H1 (cell line): Measurements from ENCODE around the gene CDK5RAP2. TPM values are rescaled to one million over a fixed set of nuclear protein-coding genes. Genes with fewer than 3 reads are reported as not detected.

ENCODE experiments used
- CTCF ChIA-PET: fragments of 300-600 bp; sonication (Branson Sonifier 250); formaldehyde crosslinking; loops from one replicate; lab custom pipeline; 2021; ENCODE audit not compliant: partially characterized antibody; lab: Charles Lee
- POLR2A ChIA-PET: fragments of 300-600 bp; sonication (Branson Sonifier 250); formaldehyde crosslinking; loops from one replicate; lab custom pipeline; 2021; ENCODE audit warnings: inconsistent platforms; ENCODE audit not compliant: partially characterized antibody; lab: Charles Lee
- DNase-seq, 2 experiments: peaks; one replicate each; pipeline versions ENCODE4 v3.0.0 to v3.0.0-alpha.2; 2010 to 2022; ENCODE audit warnings: low spot score in 2 of 2, low read depth in 1 of 2, mixed read lengths in 1 of 2
- FAIRE-seq: peaks from 2 replicates; lab custom pipeline; 2011; peaks lifted over from hg19 to GRCh38; lab: Jason Lieb, UNC
- H2AFZ ChIP-seq: 2 replicates; pipeline ENCODE4 v1.8.1; 2012; ENCODE audit warnings: low read length, inconsistent platforms
- H2AK5ac ChIP-seq: 2 replicates; pipeline ENCODE4 v1.6.1; 2013; ENCODE audit warnings: low read depth, low read length
- H2BK120ac ChIP-seq: replicated peaks from 2 replicates; pipeline ENCODE3; 2013; ENCODE audit warnings: low read depth, low read length, inconsistent platforms
- H2BK12ac ChIP-seq: 2 replicates; pipeline ENCODE4 v1.6.1; 2013; ENCODE audit warnings: low read depth, low read length
- H2BK15ac ChIP-seq: 2 replicates; pipeline ENCODE4 v1.6.1; 2013; ENCODE audit warnings: low read length
- H2BK20ac ChIP-seq: 2 replicates; pipeline ENCODE4 v1.6.1; 2013; ENCODE audit warnings: low read length
- H2BK5ac ChIP-seq: 2 replicates; pipeline ENCODE4 v1.6.1; 2013; ENCODE audit warnings: low read depth, low read length
- H3K14ac ChIP-seq: 2 replicates; pipeline ENCODE4 v1.6.1; 2013; ENCODE audit warnings: inconsistent platforms; ENCODE audit not compliant: insufficient read length
- H3K18ac ChIP-seq: 2 replicates; pipeline ENCODE4 v1.6.1; 2013; ENCODE audit warnings: low read length; ENCODE audit errors: extremely low read depth
- H3K23ac ChIP-seq: 2 replicates; pipeline ENCODE4 v1.6.1; 2013; ENCODE audit warnings: inconsistent platforms; ENCODE audit not compliant: insufficient read length
- H3K23me2 ChIP-seq: 2 replicates; pipeline ENCODE4 v1.6.1; 2013; ENCODE audit warnings: low read depth, low read length
- H3K27ac ChIP-seq: 2 replicates; pipeline ENCODE4 v1.6.1; 2011; ENCODE audit warnings: low read depth, low read length, inconsistent platforms
- H3K27me3 ChIP-seq, 4 experiments: replicated peaks in 1 of 4; 1 replicate in 1 of 4; 2 replicates in 3 of 4; pipeline versions ENCODE4 v1.6.1 to v1.8.1; 2011 to 2013; ENCODE audit warnings: low read length in 3 of 4, mild to moderate bottlenecking in 3 of 4, inconsistent platforms in 2 of 4, mixed read lengths in 2 of 4, moderate library complexity in 1 of 4; ENCODE audit not compliant: control insufficient read depth in 3 of 4, insufficient read depth in 3 of 4; ENCODE audit errors: extremely low read depth in 1 of 4
- H3K36me3 ChIP-seq, 4 experiments: 2 replicates each; pipeline versions ENCODE4 v1.6.1 to v1.8.1; 2011 to 2013; ENCODE audit warnings: mild to moderate bottlenecking in 4 of 4, low read length in 3 of 4, moderate library complexity in 2 of 4, control low read depth in 1 of 4, inconsistent platforms in 1 of 4; ENCODE audit not compliant: insufficient read depth in 4 of 4, control insufficient read depth in 2 of 4
- H3K4ac ChIP-seq: replicated peaks from 2 replicates; pipeline ENCODE3; 2013; ENCODE audit warnings: low read length, low read depth, mixed read lengths, inconsistent platforms; ENCODE audit not compliant: insufficient read length
- H3K4me1 ChIP-seq, 4 experiments: replicated peaks in 1 of 4; 1 replicate in 1 of 4; 2 replicates in 3 of 4; pipeline versions ENCODE4 v1.6.1 to v1.8.1; 2011 to 2013; ENCODE audit warnings: low read length in 3 of 4, inconsistent platforms in 2 of 4, mixed read lengths in 1 of 4; ENCODE audit not compliant: insufficient read depth in 4 of 4, control insufficient read depth in 3 of 4
- H3K4me2 ChIP-seq, 2 experiments: 2 replicates each; pipeline versions ENCODE4 v1.6.1 to v1.8.1; 2011 to 2013; ENCODE audit warnings: low read depth in 2 of 2, low read length in 2 of 2, control low read depth in 1 of 2, inconsistent platforms in 1 of 2, mild to moderate bottlenecking in 1 of 2; ENCODE audit not compliant: insufficient read depth in 1 of 2
- H3K4me3 ChIP-seq, 4 experiments: fragments of 200-600, 300-600 bp in 1 of 4; sonication (generic), shearing (Covaris generic), sonication (Bioruptor Twin) in 1 of 4; 2 replicates each; pipeline versions ENCODE4 v1.5.1 to v1.8.1; 2011 to 2016; ENCODE audit warnings: low read length in 4 of 4, low read depth in 3 of 4, control low read depth in 2 of 4, inconsistent platforms in 2 of 4, mild to moderate bottlenecking in 2 of 4, mixed read lengths in 1 of 4, moderate library complexity in 1 of 4; ENCODE audit not compliant: insufficient read depth in 2 of 4; ENCODE audit errors: extremely low read depth in 1 of 4
- H3K56ac ChIP-seq: replicated peaks from 2 replicates; pipeline ENCODE3; 2013; ENCODE audit warnings: low read depth, mild to moderate bottlenecking, mixed read lengths, low read length, inconsistent platforms; ENCODE audit not compliant: insufficient read length
- H3K79me1 ChIP-seq: 2 replicates; pipeline ENCODE4 v1.6.1; 2013; ENCODE audit warnings: low read depth, low read length, control low read depth
- H3K79me2 ChIP-seq, 2 experiments: 2 replicates each; pipeline versions ENCODE4 v1.6.1 to v1.8.1; 2012 to 2013; ENCODE audit warnings: low read length in 2 of 2, mild to moderate bottlenecking in 2 of 2, inconsistent platforms in 1 of 2; ENCODE audit not compliant: insufficient read depth in 2 of 2, control insufficient read depth in 1 of 2
- H3K9ac ChIP-seq, 4 experiments: replicated peaks in 1 of 4; 1 replicate in 1 of 4; 2 replicates in 3 of 4; pipeline versions ENCODE4 v1.6.1 to v1.8.1; 2011 to 2013; ENCODE audit warnings: low read depth in 3 of 4, low read length in 3 of 4, control low read depth in 2 of 4, mild to moderate bottlenecking in 2 of 4, moderate library complexity in 2 of 4, inconsistent platforms in 1 of 4; ENCODE audit errors: extremely low read depth in 1 of 4
- H3K9me3 ChIP-seq, 2 experiments: 2 replicates each; pipeline versions ENCODE4 v1.6.1 to v1.8.1; 2012 to 2013; ENCODE audit warnings: mild to moderate bottlenecking in 2 of 2, moderate library complexity in 2 of 2, control low read depth in 1 of 2, inconsistent platforms in 1 of 2, low read depth in 1 of 2, low read length in 1 of 2, mixed read lengths in 1 of 2; ENCODE audit not compliant: insufficient read depth in 2 of 2
- H4K20me1 ChIP-seq, 2 experiments: replicated peaks in 1 of 2; 2 replicates each; pipeline versions ENCODE3 to v1.8.1; 2011 to 2013; ENCODE audit warnings: inconsistent platforms in 2 of 2, low read length in 2 of 2, mild to moderate bottlenecking in 1 of 2; ENCODE audit not compliant: insufficient read depth in 2 of 2, control insufficient read depth in 1 of 2
- H4K5ac ChIP-seq: 2 replicates; pipeline ENCODE4 v1.6.1; 2013; ENCODE audit warnings: low read length, low read depth, mixed read lengths, inconsistent platforms; ENCODE audit not compliant: insufficient read length
- H4K8ac ChIP-seq: 2 replicates; pipeline ENCODE4 v1.8.0; 2013; ENCODE audit warnings: mild to moderate bottlenecking, moderate library complexity, low read length, inconsistent platforms; ENCODE audit not compliant: insufficient read depth; ENCODE audit errors: extremely low read depth
- H4K91ac ChIP-seq: replicated peaks from 2 replicates; pipeline ENCODE3; 2013; ENCODE audit warnings: low read length, mixed read lengths, inconsistent platforms; ENCODE audit not compliant: insufficient read length
- CTCF ChIP-seq, 3 experiments: IDR thresholded peaks; 1 replicate in 2 of 3; 2 replicates in 1 of 3; pipeline versions ENCODE4 v1.5.1 to v1.6.1; 2011; ENCODE audit warnings: low read length in 3 of 3, mild to moderate bottlenecking in 3 of 3, inconsistent platforms in 2 of 3, low read depth in 1 of 3, moderate library complexity in 1 of 3; ENCODE audit not compliant: insufficient read depth in 1 of 3; ENCODE audit errors: control extremely low read depth in 1 of 3
- GABPA ChIP-seq: IDR thresholded peaks from 2 replicates; pipeline ENCODE4 v1.6.1; 2011; ENCODE audit warnings: mild to moderate bottlenecking, low read length, moderate library complexity, borderline replicate concordance; ENCODE audit not compliant: insufficient read depth
- GTF2F1 ChIP-seq: IDR thresholded peaks from 2 replicates; pipeline ENCODE4 v1.6.1; 2012; ENCODE audit warnings: low read depth, low read length, improper control_type of control experiment, borderline replicate concordance
- KDM4A ChIP-seq: IDR thresholded peaks from one replicate; pipeline ENCODE4 v1.7.1; 2012; ENCODE audit warnings: low read depth, mild to moderate bottlenecking, moderate library complexity, low read length, inconsistent platforms; ENCODE audit not compliant: severe bottlenecking
- NANOG ChIP-seq: IDR thresholded peaks from 2 replicates; pipeline ENCODE4 v1.6.1; 2011; ENCODE audit warnings: low read length, low read depth, mild to moderate bottlenecking, inconsistent platforms; ENCODE audit not compliant: insufficient read depth, poor library complexity, severe bottlenecking
- POLR2AphosphoS5 ChIP-seq: IDR thresholded peaks from 2 replicates; pipeline ENCODE4 v1.6.1; 2011; ENCODE audit warnings: low read depth, low read length
- RAD21 ChIP-seq, 2 experiments: IDR thresholded peaks in 1 of 2; conservative IDR thresholded peaks in 1 of 2; 2 replicates each; pipeline ENCODE4 v1.6.1; 2011; ENCODE audit warnings: low read depth in 2 of 2, low read length in 2 of 2, improper control_type of control experiment in 1 of 2, inconsistent platforms in 1 of 2, mild to moderate bottlenecking in 1 of 2, moderate library complexity in 1 of 2
- SP4 ChIP-seq: IDR thresholded peaks from 2 replicates; pipeline ENCODE4 v1.6.1; 2012; ENCODE audit warnings: low read length, inconsistent platforms
- SRF ChIP-seq: IDR thresholded peaks from 2 replicates; pipeline ENCODE4 v1.6.1; 2011; ENCODE audit warnings: mild to moderate bottlenecking, low read depth, low read length, moderate library complexity
- SUZ12 ChIP-seq: fragments of 200-600 bp; sonication (generic); IDR thresholded peaks from 2 replicates; pipeline ENCODE4 v1.6.1; 2012; ENCODE audit warnings: mild to moderate bottlenecking, inconsistent platforms, low read length, moderate library complexity, mixed read lengths
- TCF12 ChIP-seq: IDR thresholded peaks from 2 replicates; pipeline ENCODE4 v1.6.1; 2011; ENCODE audit warnings: low read depth, mild to moderate bottlenecking, low read length
- polyA plus RNA-seq, 7 experiments: library from polyadenylated mRNA; depleted of rRNA in 3 of 7; stranded (reverse) in 5 of 7; unstranded in 2 of 7; fragments of >200 nt in 5 of 7; fragments of 200-250 nt in 2 of 7; gene quantifications; 1 replicate in 5 of 7; 2 replicates in 1 of 7; 4 replicates in 1 of 7; pipeline versions ENCODE4 v1.2.1 to v1.2.3, GENCODE V29; 2011 to 2013; ENCODE audit warnings: missing spikeins in 2 of 7, mixed read lengths in 2 of 7
- total RNA-seq: library from RNA; stranded (reverse); fragmentation: NEBNext Ultra II Directional; extraction: Animal tissue kit (Norgen Biotek cat#: 25700); gene quantifications from 2 replicates; pipeline ENCODE4 v1.2.1, GENCODE V29; 2021

Gene CDK5RAP2
- total and polyA plus RNA-seq, 2 of the 8 experiments (the other 6 are each of a cell fraction or from before 2014, with no cell fraction given), result 19.8 to 49.4 TPM

DNA sequence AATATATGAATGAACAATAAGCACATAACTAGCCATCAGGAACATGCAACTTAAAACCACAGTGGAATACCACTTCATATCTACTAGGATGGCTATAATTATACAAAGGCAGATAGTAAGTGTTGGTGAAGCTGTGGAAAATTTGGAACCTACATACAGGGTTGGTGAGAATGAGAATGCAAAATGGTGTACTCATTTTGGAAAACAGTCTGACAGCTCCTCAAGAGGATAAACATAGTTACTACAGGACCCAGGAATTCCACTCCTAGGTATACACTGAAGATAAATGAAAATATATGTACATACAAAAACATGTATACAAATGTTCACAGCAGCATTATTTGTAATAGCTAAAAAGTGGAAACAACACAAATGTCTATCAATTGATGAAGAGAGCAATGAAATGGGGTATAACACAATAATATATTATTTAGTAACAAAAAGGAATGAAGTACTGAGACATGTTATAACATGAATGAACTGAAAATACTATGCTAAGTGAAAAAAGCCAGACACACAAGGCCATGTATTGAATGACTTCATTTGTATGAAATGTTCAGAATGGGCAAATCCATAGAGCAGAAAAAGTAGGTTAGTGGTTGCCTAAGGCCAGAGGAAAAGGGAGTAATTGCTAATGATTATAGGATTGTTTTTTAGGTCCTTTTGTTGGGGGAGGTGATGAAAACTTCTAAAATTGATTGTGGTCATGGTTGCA lies 31.2 kb upstream of the CDK5RAP2 start:
- FAIRE-seq, result no peak
- POLR2A ChIA-PET, result no interaction called here
- no peak for TF ChIP-seq GTF2F1
- no peak for TF ChIP-seq POLR2AphosphoS5
- no peak for TF ChIP-seq SRF
- no peak for TF ChIP-seq GABPA
- no peak for TF ChIP-seq SP4
- TF ChIP-seq KDM4A, result no peak
- no peak for TF ChIP-seq SUZ12
- TF ChIP-seq NANOG, result no peak
- peak in 1 of 3 experiments; percentile 11; a peak in 2 of 4 replicates for TF ChIP-seq CTCF (IDR thresholded peaks at IDR 0.05; ENCODE audit: control extremely low read depth in 1 of 3, insufficient read depth in 1 of 3, low read depth in 1 of 3, low read length in 3 of 3)
- no peak for TF ChIP-seq TCF12
- TF ChIP-seq RAD21 (IDR thresholded peaks at IDR 0.05 in 1 of 2, conservative IDR thresholded peaks at IDR 0.05 in 1 of 2; ENCODE audit: low read depth in 2 of 2, low read length in 2 of 2), result peak in 1 of 2 experiments; percentile 16; a peak in 1 of 4 replicates

More for the DNA sequence above, 31.2 kb upstream of the CDK5RAP2 start:
- H4K5ac ChIP-seq, result no peak overlapping the region
- H3K79me1 ChIP-seq, result no peaks in the 10 kb centered on the region
- H3K18ac ChIP-seq, result no peak overlapping the region
- H3K56ac ChIP-seq, result no peak overlapping the region
- CTCF ChIA-PET, result interaction anchor here (0.6 to 2.8 kb wide), 14 partner anchors 9 to 257 kb away, joined by 3 to 15 read pairs (median 4); no protein-coding TSS in a partner anchor
- H3K27ac ChIP-seq, result no peak overlapping the region
- no peak overlapping the region for H2AFZ ChIP-seq
- H2BK15ac ChIP-seq, result no peak overlapping the region
- no peak overlapping the region for H3K14ac ChIP-seq
- H4K91ac ChIP-seq, result no peak overlapping the region
- H3K23me2 ChIP-seq, result no peaks in the 10 kb centered on the region
- H3K27me3 ChIP-seq, result no peaks in the 10 kb centered on the region
- no peak for DNase-seq
- no peak overlapping the region for H2BK120ac ChIP-seq
- no peak overlapping the region for H2BK5ac ChIP-seq
- no peaks in the 10 kb centered on the region for H3K4me1 ChIP-seq
- H2AK5ac ChIP-seq, result no peak overlapping the region
- no peak overlapping the region for H3K4ac ChIP-seq
- H3K79me2 ChIP-seq, result no peaks in the 10 kb centered on the region
- no peak overlapping the region for H3K9ac ChIP-seq
- H4K20me1 ChIP-seq, result no peaks in the 10 kb centered on the region
- no peak overlapping the region for H3K4me2 ChIP-seq
- H2BK12ac ChIP-seq, result no peak overlapping the region
- no peak overlapping the region for H3K23ac ChIP-seq
- H4K8ac ChIP-seq, result no peak overlapping the region
- no peaks in the 10 kb centered on the region for H3K9me3 ChIP-seq
- H3K36me3 ChIP-seq, result no peaks in the 10 kb centered on the region
- H2BK20ac ChIP-seq, result no peak overlapping the region
- H3K4me3 ChIP-seq, result no peak overlapping the region
